HG02571 (cell line): ENCODE results near the gene SORL1-AS1.

ENCODE experiments used
- ATAC-seq: cut with Tn5 transposase; IDR thresholded peaks from one replicate; pipeline ENCODE4 v1.9.1; 2021; ENCODE audit warnings: mild to moderate bottlenecking, moderate library complexity; ENCODE audit not compliant: unreplicated experiment

SORL1-AS1 gene

DNA sequence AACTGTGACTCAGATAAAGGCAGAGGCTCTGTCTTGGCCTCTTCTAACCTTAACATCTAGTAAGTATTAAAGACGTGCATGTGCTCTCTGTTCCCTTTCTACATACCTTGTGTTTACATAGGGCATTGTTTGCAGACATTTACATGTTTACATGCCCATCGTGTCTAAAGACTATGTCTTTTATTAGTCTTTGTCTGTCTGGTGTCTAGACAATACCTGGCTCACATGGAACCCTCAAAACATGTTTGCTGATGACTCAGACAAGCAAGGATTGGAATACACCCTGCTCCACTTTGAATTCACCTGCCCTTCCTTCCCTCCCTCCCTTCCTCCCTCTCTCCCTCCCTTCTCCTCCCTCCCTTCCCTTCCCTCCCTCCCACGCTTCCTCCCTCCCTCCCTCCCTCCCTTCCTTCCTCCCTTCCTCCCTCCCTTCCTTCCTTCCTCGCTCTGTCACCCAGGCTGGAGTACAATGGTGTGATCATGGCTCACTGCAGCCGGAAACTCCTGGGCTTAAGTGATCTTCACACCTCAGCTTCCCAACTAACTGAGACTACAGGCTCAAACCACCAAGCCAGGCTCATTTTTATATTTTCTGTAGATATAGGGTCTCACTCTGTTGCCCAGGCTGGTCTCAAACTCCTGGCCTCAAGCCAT lies 23.7 kb upstream of the SORL1-AS1 start:
- ATAC-seq, result no peak

DNA sequence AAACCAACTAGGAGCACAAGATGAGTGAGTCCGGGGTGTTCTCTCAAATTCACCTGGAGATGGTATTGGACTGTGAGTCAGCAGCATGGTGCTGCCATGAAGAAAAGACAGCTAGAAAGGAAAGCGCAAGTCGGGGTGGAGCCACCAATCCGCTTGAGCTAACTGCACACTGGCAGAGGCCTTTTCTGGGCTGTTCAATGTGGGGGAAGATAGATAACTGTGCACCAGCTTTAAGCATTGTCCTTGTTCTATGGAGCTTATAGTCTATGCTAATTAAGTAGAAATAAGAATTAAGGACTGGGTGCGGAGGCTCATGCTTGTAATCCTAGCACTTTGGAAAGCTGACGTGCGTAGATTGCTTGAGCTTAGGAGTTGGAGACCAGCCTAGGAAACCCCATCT lies 21.9 kb upstream of the SORL1-AS1 start:
- ATAC-seq, result no peak

DNA sequence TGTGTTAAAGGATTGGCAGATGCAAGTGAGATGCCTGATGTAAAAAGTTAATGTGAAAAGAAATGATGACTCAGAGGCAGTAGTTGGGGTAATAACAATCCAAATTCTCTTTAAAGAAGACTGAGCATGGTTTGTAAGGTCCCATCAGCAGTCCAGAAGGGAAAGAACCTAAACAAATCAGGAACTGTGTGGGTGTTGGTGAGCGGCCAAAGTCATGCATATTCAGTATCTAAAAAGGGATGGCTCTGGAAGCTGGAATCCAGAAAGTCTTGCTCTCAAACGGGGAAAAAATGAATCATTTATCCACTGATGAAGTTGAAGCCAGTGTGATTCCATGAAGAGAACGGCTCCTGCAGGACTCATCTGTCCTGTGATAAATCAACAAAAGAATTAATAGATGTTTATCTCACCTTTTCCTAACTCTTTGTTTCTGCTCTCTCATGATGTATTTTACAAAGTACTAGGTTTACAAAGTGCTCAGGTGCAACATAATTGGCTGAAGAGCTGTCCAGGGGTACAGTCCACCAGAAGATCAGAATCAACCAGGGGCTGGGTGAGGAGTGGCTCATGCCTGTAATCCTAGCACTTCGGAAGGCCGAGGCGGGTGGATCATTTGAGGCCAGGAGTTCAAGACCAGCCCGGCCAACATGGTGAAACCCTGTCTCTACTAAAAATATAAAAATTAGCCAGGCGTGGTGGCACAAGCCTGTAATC lies 20.5 kb upstream of the SORL1-AS1 start:
- no peak for ATAC-seq

DNA sequence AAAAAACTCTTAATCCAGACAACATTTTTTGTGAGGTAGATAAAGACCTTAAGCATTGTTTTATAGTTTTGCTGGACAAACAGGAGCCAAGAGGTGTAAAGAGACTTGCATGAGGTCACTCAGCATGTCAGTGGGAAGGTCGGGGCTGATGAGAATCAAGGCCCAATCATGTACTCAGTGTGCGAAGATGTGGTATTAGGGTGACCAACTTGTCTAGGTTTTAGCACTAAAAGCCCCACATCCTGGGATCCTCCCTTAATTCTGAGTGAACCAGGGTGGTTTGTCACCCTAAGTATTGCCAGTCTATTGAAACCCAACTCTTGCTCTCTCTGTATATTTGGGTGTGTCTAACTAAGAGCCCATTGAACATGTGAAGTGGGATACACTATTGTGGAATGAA lies 19.5 kb upstream of the SORL1-AS1 start:
- ATAC-seq, result no peak

DNA sequence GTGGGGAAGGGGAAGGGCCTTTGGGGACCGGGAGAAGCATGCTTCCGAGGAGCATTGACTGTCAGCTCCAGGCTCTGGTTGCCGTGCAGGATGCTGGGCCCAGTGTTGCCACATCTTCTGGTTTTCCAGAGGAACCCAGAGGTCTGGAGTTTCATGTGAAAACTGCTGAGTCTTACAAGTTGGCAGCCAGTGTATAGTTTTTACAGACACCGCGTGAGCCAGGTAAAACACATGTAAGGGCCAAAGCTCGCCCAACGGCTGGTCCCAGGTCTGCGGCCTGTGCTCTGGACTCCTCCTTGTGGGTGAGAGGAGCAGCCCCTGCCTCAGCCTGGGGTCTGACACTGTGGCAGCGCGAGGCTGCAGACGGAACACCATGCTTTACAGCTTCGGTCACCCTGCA lies 18.4 kb upstream of the SORL1-AS1 start:
- no peak for ATAC-seq

DNA sequence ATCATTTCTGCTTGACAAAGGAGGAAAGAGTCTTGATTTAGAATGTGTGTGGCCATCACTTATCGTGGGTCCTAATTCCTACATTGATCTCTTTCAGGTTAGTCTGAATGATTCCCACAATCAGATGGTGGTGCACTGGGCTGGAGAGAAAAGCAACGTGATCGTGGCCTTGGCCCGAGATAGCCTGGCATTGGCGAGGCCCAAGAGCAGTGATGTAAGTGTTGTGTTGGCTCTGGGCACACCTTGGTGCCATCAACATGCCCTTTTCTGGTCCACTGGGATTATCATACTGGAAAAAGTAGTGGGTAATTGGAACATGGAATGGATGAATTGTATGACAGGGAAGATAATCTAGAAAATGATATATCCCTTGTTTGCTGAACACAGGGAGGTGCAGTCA lies 17.1 kb upstream of the SORL1-AS1 start:
- ATAC-seq, result no peak

DNA sequence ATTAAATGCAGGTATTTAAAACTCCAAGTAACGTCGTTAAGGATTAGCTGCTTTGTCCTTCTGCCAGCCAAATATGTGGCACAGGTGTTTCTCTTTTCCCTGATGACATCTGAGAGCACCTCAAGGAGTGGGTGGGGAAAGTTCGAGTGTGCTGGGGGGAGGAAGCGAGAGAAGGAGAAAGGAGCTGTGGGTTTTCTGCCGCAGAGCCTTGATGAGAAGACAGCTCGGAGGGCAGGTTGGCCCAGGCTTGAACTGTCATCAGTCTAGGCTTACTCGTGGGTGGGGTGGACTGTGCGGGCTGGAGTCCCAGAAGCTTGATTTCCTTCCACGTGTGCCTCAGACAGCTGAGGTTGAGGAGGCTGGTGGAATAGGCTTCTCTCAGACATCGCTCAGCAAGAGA lies 15.2 kb upstream of the SORL1-AS1 start:
- ATAC-seq, result peak; percentile 52

DNA sequence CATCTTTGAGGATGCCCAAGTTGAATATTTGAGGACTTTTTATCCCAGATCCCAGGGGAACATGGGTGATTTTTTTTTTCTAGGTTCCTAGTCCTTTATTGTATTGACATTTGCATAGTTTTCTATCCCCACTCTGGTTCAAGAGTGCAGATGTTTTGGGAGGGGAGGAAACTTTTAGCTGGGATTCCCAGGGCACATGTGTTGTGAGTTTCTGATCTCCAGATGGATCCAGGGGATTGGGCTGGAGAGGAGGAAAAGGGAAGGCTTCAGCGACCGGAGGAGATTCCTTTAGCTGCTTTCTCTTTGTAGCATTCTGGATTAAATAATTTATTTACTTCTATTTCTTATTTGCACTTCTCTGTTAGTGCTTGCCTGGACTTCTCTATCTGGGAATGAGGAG lies 14.7 kb upstream of the SORL1-AS1 start:
- no peak for ATAC-seq

DNA sequence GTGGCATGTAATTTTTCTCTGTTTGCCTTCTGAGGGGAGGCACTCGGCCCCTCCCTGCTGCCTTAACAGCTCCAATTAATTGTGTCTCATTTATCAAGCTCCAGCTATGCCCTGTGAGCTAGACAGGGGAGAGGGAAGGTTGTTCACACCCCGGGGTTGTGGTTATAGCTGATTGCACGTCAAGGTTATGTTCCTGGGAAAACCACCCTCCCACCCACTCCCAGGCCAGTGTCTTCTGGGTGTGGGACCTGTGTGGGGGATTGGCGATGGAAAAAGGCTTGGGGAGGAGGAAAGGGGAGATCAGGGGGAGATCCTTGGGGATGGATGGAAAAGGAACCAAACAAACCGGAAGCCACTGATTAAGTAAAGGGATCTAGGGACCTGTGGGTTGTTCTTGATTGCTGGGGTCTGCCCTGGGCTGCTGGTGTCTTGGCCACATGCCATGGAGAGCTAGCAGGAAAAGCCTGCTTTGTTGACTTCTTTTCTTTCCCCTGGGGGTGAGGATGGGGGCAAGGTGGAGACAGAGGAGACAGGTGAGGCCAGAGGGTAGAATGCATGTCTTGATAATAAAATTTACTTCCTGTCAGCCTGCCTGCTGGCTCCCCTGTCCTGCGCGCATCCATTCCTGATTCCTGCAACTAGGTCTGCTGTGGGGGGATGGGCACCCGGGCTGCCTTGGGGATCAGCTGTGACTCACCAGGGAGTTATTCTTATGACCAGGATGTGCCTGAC lies 13.5 kb upstream of the SORL1-AS1 start:
- no peak for ATAC-seq

DNA sequence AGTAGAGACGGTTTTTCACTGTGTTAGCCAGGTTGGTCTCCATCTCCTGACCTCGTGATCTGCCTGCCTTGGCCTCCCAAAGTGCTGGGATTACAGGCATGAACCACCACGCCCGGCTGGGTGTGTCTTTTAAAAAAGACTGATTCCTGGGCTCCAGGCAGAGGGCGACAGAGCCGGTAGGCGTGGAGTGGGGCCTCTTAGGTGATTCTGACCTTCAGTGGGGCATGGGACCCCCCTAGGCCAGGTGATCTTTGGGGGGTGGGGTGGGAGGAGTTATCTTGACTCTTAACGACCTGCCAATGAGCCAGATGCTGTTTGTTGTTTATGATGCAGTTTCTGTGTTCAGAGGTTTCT lies 12.9 kb upstream of the SORL1-AS1 start:
- no peak for ATAC-seq

DNA sequence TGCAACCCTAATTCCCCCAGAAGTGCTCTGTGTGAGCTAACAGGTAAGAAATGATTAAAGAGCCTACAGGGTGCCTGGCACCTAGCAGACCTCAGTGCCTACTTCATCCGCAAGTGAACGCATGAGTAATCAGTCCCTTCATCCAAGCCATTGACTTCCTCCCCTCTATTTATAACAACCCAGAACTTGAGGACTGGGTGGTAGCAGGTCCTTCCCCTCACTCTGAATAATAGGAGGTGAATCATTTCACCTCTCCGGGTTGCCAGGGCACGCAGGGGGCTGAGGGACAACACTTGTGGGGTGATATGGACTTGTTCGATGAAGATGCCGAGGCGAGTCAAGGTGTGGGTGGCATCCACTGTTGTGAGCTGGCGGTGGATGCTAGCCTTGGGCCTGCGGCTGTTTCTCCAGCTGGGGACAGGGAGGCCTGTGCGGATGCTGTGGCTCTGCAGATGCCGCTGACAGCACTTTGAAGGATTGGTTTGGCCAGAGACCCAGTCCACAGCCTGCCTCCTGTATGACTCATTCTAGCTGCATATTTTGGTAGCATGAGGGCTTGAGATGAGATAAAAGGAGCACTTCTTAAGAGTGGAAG lies 11.7 kb upstream of the SORL1-AS1 start:
- ATAC-seq, result peak; percentile 42

DNA sequence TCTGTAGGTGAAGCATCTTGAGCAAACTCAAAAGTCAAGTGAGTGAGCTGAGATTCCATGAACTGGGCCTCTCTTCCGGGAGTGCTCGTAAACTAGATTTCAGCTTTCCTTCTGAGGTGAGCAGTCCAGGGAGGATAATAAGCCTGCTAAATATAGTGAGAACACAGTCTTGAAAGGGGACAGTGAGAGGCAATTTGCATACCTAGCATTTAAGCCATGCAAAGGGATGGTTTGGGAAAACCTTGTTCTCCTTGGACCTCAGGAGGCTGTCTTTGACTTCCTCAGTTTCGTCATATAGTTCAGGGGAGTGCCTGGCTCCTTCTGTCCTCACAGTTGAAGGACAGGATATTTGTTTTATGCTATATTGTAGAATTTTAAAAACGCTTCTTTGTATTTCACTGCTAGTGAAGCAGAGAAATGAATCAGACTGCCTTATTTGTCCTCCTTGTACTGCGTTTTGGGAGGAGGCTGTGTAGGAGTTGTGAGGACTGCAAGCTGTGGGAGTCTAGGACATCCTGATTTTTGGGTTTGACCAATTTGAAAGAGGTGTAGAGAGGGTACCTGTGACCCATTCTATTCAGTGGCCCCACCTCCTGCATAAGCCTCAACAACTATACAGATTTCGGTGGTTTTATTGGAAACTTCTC lies 11.0 kb upstream of the SORL1-AS1 start:
- ATAC-seq, result no peak

DNA sequence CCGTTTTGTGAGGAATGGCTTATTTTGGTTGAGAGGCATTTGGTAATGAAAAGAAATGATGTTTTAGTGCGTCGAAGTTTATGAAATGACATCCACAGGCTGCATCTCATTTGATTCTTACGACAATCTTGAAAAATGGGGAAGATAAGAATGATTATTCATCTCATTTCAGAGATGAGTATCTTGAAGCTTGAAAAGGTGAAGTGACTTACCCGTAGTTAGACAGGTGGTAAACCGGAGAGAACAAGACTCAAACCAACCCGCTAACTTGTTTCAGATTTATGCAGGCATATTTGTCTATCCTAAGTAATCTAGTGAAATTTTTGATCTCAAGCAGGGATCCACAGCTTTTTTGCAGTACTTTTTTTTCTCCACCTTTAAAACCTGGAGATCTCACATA lies 9.1 kb upstream of the SORL1-AS1 start:
- no peak for ATAC-seq

DNA sequence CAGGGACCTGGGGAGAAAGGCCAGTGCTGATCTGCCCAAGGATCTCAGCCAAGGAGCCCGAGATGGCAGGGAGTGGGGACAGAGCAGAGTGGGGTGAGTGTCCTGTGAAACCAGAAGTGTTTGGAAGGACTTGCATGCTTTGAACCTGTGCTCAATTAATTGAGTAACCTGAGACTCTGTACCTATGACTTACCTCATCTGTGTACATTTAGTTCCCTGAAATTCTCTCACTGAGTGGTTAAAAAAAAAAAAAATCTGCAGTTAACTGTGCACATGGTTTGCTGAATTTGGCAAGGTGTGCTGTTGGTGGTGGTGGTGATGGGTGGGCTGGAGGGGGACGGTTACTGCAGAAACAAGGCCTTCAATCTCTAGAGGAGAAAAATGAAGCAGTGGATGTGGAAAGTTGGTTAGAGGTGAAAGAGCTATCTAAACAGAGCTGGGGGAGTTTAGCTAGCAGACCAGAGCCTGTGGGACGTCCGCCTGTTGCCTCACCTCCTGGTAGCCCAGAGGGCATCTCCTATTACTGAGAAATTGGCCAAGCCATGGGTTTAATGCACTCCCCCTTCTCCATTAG lies 8.3 kb upstream of the SORL1-AS1 start:
- no peak for ATAC-seq

DNA sequence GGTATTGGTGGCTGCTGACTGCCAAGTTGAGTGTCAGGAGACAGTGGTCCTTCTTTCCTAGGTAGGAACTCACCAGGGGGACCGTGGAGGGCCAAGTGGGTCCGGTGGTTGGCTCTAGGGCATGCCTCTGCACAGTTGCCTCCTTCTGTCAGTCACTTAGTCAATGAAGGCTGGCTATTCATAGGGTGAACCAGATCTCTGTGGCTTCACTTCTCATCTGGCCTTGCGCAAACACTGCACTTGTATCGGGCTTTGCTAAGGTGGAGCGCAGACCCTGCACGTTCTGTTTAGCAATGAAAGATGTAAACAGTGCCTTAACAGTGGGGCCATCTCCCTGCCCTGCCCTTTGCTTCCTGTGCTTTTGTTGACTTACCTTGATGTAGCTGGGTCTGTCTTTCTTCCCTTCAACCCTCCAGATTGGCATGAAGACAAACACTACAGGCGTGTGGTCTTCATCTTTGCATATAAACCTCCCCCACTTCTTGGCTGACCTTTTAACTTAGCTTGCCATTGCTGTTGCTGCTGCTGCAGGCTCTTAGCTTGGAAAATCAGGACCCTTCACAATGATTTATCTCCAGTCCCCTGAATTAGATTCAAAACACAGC lies 6.7 kb upstream of the SORL1-AS1 start:
- ATAC-seq, result no peak

DNA sequence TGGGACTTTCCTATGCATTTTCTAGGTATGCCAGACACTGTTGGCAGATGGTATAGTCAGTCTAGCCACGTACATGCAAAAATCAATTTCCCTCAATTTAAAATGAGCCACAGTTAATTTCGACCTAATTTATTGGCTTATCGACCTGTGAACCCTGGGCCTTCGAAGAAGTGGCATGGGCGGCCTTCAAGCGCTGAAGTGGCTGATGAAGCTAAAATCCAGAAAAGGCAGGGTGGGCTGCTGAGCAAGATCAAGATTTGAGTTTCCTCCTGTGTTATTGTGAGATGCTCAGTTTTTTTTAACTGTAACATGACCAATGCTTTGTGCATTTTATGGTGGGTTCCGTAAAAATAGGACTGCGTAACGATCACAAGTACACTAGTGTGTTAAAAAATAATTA lies 5.8 kb upstream of the SORL1-AS1 start:
- ATAC-seq, result no peak

DNA sequence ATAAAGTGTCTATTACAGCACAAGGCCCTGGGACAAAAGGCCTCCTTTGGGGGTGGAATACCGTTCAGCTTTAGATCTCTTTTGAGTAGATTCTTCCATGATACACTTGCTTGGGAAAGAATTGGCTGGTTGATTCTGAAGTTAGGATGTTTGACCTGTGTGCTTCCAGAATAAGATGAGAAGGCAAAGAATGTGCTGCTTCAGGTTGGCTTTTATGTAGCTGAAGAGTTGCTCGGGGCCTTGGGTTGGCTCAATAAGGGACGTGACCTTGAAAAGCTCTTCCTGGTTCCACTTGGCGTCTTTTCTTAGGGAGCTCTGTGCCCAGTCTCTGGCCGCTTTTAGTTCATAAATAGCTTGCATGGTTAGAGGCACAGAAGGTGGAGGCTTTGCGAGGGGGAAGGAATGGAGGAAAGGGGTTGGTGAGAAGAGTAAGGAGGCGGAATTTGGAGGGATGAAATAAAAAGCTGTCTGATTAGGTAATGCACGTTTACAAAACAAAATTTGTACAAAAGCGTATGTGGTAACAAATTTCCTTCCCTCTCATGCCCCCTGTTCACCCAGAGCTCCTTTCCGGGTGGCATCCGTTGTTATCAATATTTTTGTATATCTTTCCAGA lies 4.2 kb upstream of the SORL1-AS1 start:
- no peak for ATAC-seq

DNA sequence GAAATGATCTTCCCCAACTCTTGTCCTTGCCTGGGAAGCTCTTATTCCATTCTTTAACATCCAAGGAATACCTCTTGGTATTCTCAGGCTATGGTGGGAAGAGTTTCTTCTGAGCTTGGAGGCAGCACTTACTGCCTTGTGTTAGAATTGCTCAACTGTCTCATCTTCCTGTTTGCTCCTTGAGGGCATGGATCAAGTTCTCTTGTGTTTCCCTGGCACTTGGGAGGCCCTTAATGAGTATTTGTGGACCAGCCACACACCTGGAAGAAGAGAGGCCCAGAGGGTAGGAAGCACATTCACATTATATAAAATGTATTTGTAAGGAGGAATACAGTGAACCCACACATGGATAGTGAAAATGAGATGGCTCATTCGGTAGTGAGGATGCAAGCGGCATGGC lies 3.4 kb upstream of the SORL1-AS1 start:
- no peak for ATAC-seq

DNA sequence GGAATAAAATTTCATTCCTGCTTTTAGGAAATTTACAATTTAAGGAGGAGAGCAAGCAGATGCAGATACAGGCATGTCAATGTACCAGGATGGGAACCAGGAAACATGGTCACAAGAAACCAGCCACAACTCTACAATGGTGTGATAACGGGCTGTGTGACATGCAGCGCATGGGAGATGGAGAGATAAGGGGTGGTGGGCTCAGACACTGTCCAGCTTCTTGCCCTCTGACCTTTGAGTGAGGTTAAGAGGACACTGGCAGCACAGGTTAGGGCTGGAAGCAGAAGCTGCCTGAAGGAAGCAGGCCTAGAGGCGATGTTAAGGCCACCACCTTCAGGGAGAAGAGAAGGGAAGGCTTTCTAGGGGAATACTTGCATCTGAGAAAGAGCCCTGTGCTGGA lies 2.3 kb upstream of the SORL1-AS1 start:
- no peak for ATAC-seq

DNA sequence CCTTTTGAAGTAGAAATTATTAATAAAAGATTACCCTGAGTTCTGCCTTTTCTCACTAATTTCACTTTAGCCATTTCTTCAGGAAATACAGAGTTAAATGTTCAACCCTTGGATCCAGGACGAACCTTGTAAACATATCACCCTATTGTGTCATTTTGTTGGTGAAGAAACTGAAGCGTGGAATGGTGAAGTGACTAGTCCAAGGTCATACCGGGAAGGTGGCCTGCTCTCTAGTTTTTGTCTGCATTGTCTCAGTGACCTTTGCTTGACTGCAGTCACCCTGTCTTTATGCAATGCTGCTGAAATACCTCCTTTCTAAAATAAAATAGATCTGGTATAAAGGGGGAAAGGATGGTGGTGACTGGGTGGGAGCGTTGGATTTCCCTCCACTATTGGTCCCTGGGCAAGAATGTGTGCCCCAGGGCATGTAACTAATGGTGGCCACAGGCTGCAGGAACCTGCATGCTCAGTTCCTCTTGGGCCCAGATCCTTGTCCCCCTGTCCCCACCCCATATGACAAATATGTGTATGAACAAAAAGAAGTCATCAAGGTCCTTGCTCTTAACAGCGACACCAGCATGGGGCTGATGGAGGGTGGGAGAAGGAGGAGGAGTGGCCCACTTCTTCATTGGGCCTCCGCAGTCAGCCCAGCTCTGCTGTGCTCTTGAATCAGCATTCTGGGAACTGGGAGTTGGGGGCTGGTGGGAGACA lies 977 bp upstream of the SORL1-AS1 start:
- no peak for ATAC-seq
